IMR-90 (cell line): ENCODE data around the gene TRIM33. TPM values are rescaled to one million over a fixed set of nuclear protein-coding genes. Genes with fewer than 3 reads are reported as not detected.

Source experiments
- ATAC-seq: fragments of 200-7000 bp; cut with Tn5 transposase; 2 replicates; pipeline ENCODE4 v1.9.1; 2020; ENCODE audit warnings: low read depth, mild to moderate bottlenecking, moderate library complexity
- BruUV-seq: library from RNA; stranded (reverse); fragments of 400-500 nt; replicated peaks from 2 replicates; lab custom pipeline; 2021; lab: Mats Ljungman, UMichigan
- CTCF ChIA-PET: fragments of 300-600 bp; formaldehyde crosslinking; extraction: SDS; loops from one replicate; lab custom pipeline; 2021; ENCODE audit warnings: antibody characterized with exemption; lab: Yijun Ruan, JAX
- POLR2A ChIA-PET: fragments of 300-600 bp; sonication (Branson Sonifier 250); formaldehyde crosslinking; loops from one replicate; lab custom pipeline; 2022; ENCODE audit warnings: antibody characterized with exemption; ENCODE audit not compliant: unreplicated experiment; lab: Charles Lee
- DNase-seq: peaks from one replicate; pipeline ENCODE4 v3.0.0; 2013
- H2AFZ ChIP-seq: replicated peaks from 2 replicates; pipeline ENCODE3; 2013; ENCODE audit warnings: low read length, mild to moderate bottlenecking; ENCODE audit not compliant: poor library complexity
- H2AK5ac ChIP-seq: 2 replicates; pipeline ENCODE4 v1.6.1; 2013; ENCODE audit warnings: low read depth, low read length, inconsistent platforms
- H2AK9ac ChIP-seq: replicated peaks from 2 replicates; pipeline ENCODE3; 2013; ENCODE audit warnings: mild to moderate bottlenecking, low read depth, low read length, moderate library complexity; ENCODE audit not compliant: poor library complexity
- H2BK120ac ChIP-seq: 2 replicates; pipeline ENCODE4 v1.6.1; 2013; ENCODE audit warnings: low read depth, low read length, inconsistent platforms
- H2BK15ac ChIP-seq: 3 replicates; pipeline ENCODE4 v1.6.1; 2013; ENCODE audit warnings: low read depth, low read length, inconsistent platforms
- H2BK20ac ChIP-seq: 2 replicates; pipeline ENCODE4 v1.6.1; 2013; ENCODE audit warnings: low read depth, mild to moderate bottlenecking, inconsistent platforms, low read length, moderate library complexity
- H2BK5ac ChIP-seq: 2 replicates; pipeline ENCODE4 v1.6.1; 2013; ENCODE audit warnings: mild to moderate bottlenecking, low read depth, low read length, inconsistent platforms; ENCODE audit not compliant: poor library complexity, severe bottlenecking
- H3K14ac ChIP-seq: replicated peaks from 2 replicates; pipeline ENCODE4 v1.6.1; 2013; ENCODE audit warnings: low read depth, low read length, inconsistent platforms
- H3K18ac ChIP-seq: 2 replicates; pipeline ENCODE4 v1.6.1; 2013; ENCODE audit warnings: low read depth, low read length, control low read depth
- H3K23ac ChIP-seq: 2 replicates; pipeline ENCODE4 v1.6.1; 2013; ENCODE audit warnings: low read depth, low read length, inconsistent platforms
- H3K27ac ChIP-seq: 2 replicates; pipeline ENCODE4 v1.5.1; 2013; ENCODE audit warnings: mild to moderate bottlenecking, control low read depth, low read length; ENCODE audit not compliant: insufficient read depth
- H3K27me3 ChIP-seq: 2 replicates; pipeline ENCODE4 v1.6.1; 2013; ENCODE audit warnings: low read length; ENCODE audit not compliant: control insufficient read depth, insufficient read depth
- H3K36me3 ChIP-seq: 2 replicates; pipeline ENCODE4 v1.6.1; 2013; ENCODE audit warnings: low read length, mixed read lengths; ENCODE audit not compliant: control insufficient read depth, insufficient read depth
- H3K4ac ChIP-seq: 2 replicates; pipeline ENCODE4 v1.6.1; 2013; ENCODE audit warnings: low read depth, low read length, inconsistent platforms
- H3K4me1 ChIP-seq: 2 replicates; pipeline ENCODE4 v1.6.1; 2013; ENCODE audit warnings: low read length, mixed read lengths; ENCODE audit not compliant: control insufficient read depth, insufficient read depth
- H3K4me2 ChIP-seq: 2 replicates; pipeline ENCODE4 v1.6.1; 2013; ENCODE audit warnings: low read depth, mild to moderate bottlenecking, control low read depth, low read length, moderate library complexity
- H3K4me3 ChIP-seq: 2 replicates; pipeline ENCODE4 v1.5.1; 2013; ENCODE audit warnings: low read depth, mild to moderate bottlenecking, control low read depth, low read length, moderate library complexity; ENCODE audit not compliant: insufficient read depth
- H3K56ac ChIP-seq: 2 replicates; pipeline ENCODE4 v1.6.1; 2013; ENCODE audit warnings: low read length, inconsistent platforms; ENCODE audit not compliant: insufficient read depth; ENCODE audit errors: extremely low read depth
- H3K79me1 ChIP-seq, 2 experiments: 2 replicates each; pipeline ENCODE4 v1.6.1; 2013; ENCODE audit warnings: low read length in 2 of 2, inconsistent platforms in 1 of 2, low read depth in 1 of 2
- H3K9ac ChIP-seq: 2 replicates; pipeline ENCODE4 v1.6.1; 2013; ENCODE audit warnings: low read depth, low read length, control low read depth
- H3K9me1 ChIP-seq: 2 replicates; pipeline ENCODE4 v1.6.1; 2013; ENCODE audit warnings: low read length, inconsistent platforms; ENCODE audit not compliant: insufficient read depth
- H3K9me3 ChIP-seq: 2 replicates; pipeline ENCODE4 v1.6.1; 2013; ENCODE audit warnings: low read length; ENCODE audit not compliant: control insufficient read depth, insufficient read depth
- H4K20me1 ChIP-seq: 2 replicates; pipeline ENCODE4 v1.6.1; 2013; ENCODE audit warnings: low read length, inconsistent platforms; ENCODE audit not compliant: insufficient read depth
- H4K5ac ChIP-seq: 2 replicates; pipeline ENCODE4 v1.6.1; 2013; ENCODE audit warnings: mild to moderate bottlenecking, low read depth, low read length, control low read depth
- H4K8ac ChIP-seq, 2 experiments: 2 replicates each; pipeline ENCODE4 v1.6.1; 2013; ENCODE audit warnings: low read depth in 2 of 2, low read length in 2 of 2, control low read depth in 1 of 2, inconsistent platforms in 1 of 2
- H4K91ac ChIP-seq: 2 replicates; pipeline ENCODE4 v1.6.1; 2013; ENCODE audit warnings: low read depth, low read length, inconsistent platforms; ENCODE audit not compliant: insufficient read depth
- CEBPB ChIP-seq: IDR thresholded peaks from 2 replicates; pipeline ENCODE4 v1.6.1; 2012; ENCODE audit warnings: low read depth, low read length, improper control_type of control experiment
- CHD1 ChIP-seq: IDR thresholded peaks from 2 replicates; pipeline ENCODE4 v1.6.1; 2012; ENCODE audit warnings: low read depth, low read length, improper control_type of control experiment
- CTCF ChIP-seq: conservative IDR thresholded peaks from 2 replicates; pipeline ENCODE4 v1.5.1; 2012; ENCODE audit warnings: mild to moderate bottlenecking, low read depth, low read length, improper control_type of control experiment
- ELK1 ChIP-seq: fragments of 150-350 bp; IDR thresholded peaks from 2 replicates; pipeline ENCODE4 v1.6.1; 2016; ENCODE audit warnings: low read depth, mild to moderate bottlenecking, low read length, moderate library complexity, borderline replicate concordance
- FOS ChIP-seq: fragments of 150-350 bp; IDR thresholded peaks from 2 replicates; pipeline ENCODE4 v1.6.1; 2016; ENCODE audit warnings: low read depth, low read length
- MAZ ChIP-seq: IDR thresholded peaks from 2 replicates; pipeline ENCODE4 v1.6.1; 2012; ENCODE audit warnings: low read depth, mild to moderate bottlenecking, low read length, improper control_type of control experiment, moderate library complexity, borderline replicate concordance
- RFX5 ChIP-seq: IDR thresholded peaks from 2 replicates; pipeline ENCODE4 v1.8.0; 2012; ENCODE audit warnings: low read depth, mild to moderate bottlenecking, low read length, moderate library complexity
- SMC3 ChIP-seq: fragments of 150-350 bp; IDR thresholded peaks from 2 replicates; pipeline ENCODE4 v1.6.1; 2016; ENCODE audit warnings: low read depth, mild to moderate bottlenecking, antibody characterized with exemption, low read length, moderate library complexity
- WGBS, 2 experiments: methylation state at CpG; one replicate each; pipeline versions ENCODE4 v1.1.5 to v1.1.7; 2013; ENCODE audit warnings: missing lambda C conversion rate in 2 of 2; ENCODE audit not compliant: insufficient read length in 1 of 2; ENCODE audit errors: extremely low coverage in 2 of 2; 5-methylcytosine and 5-hydroxymethylcytosine counted together
- dilution Hi-C: fragments of 300-500 bp; cut with HindIII; formaldehyde crosslinking; loops from one replicate; pipeline ENCODE4 v1.14.3; 2018; ENCODE audit warnings: low sequenced_read_pairs; ENCODE audit not compliant: unreplicated experiment
- in situ Hi-C: fragments of 300-500 bp; cut with MboI; formaldehyde crosslinking; loops from 3 replicates; pipeline ENCODE4 v1.14.3; 2019; ENCODE audit warnings: low sequenced_read_pairs, inconsistent platforms, mixed read lengths
- intact Hi-C: fragments of 100-400 bp; cut with micrococcal nuclease; formaldehyde crosslinking; loops from 2 replicates; pipeline ENCODE4 v1.10.0; 2022
- polyA plus RNA-seq, 3 experiments: library from polyadenylated mRNA; depleted of rRNA; stranded (reverse); fragments of >200 nt; gene quantifications; 2 replicates each; pipeline ENCODE4 v1.2.3, GENCODE V29; 2012; ENCODE audit warnings: low replicate concordance in 1 of 3
- total RNA-seq: library from RNA; depleted of rRNA; stranded (reverse); fragments of >200 nt; gene quantifications from 2 replicates; pipeline ENCODE4 v1.2.3, GENCODE V29; 2012

Gene TRIM33
- total and polyA plus RNA-seq, 2 of the 4 experiments (the other 2 are of a cell fraction): 9.5 to 40.1 TPM

- ChIA-PET CTCF (no interaction called here), POLR2A (no interaction called here)
- no peak overlapping the region for H2BK20ac ChIP-seq
- H3K79me1 ChIP-seq: peaks cover 20 to 30% of the 10 kb centered on the region in 2 experiments
- no peak overlapping the region for H3K9ac ChIP-seq
- H2BK5ac ChIP-seq: no peak overlapping the region
- H2AFZ ChIP-seq: no peak overlapping the region
- H3K18ac ChIP-seq: no peak overlapping the region
- H3K23ac ChIP-seq: no peak overlapping the region
- no peak overlapping the region for H3K14ac ChIP-seq
- TF ChIP-seq CTCF (no peak), SMC3 (no peak), FOS (no peak), RFX5 (no peak), ELK1 (no peak), CEBPB (no peak), MAZ (no peak), CHD1 (no peak)
- H3K9me3 ChIP-seq: peaks cover 4% of the 10 kb centered on the region; the same call in 1 of the 2 replicates
- DNase-seq (no peak), ATAC-seq (no peak)
- no peak overlapping the region for H3K56ac ChIP-seq
- intact Hi-C loops (no loop called here), in situ Hi-C loops (no loop called here), dilution Hi-C loops (no loop called here)
- H2BK120ac ChIP-seq: no peak overlapping the region
- H2BK15ac ChIP-seq: no peak overlapping the region
- no peak overlapping the region for H3K27ac ChIP-seq
- no peak overlapping the region for H2AK9ac ChIP-seq
- no peak overlapping the region for H4K8ac ChIP-seq
- peaks cover 15% of the 10 kb centered on the region for H3K36me3 ChIP-seq
- H3K4ac ChIP-seq: no peak overlapping the region
- BruUV-seq: no TSS peak
- peaks cover 4% of the 10 kb centered on the region; the same call in 1 of the 2 replicates for H3K4me1 ChIP-seq
- no CpG with 5 or more reads among the region's 3 CpGs for WGBS, 2 experiments
- no peak overlapping the region for H4K5ac ChIP-seq
- no peaks in the 10 kb centered on the region for H3K9me1 ChIP-seq
- H3K4me2 ChIP-seq: no peak overlapping the region
- H3K27me3 ChIP-seq: no peaks in the 10 kb centered on the region
- H4K91ac ChIP-seq: no peak overlapping the region
- H3K4me3 ChIP-seq: no peak overlapping the region
- no peak overlapping the region for H2AK5ac ChIP-seq
- peaks cover 4% of the 10 kb centered on the region; the same call in 1 of the 2 replicates for H4K20me1 ChIP-seq
Measured at GRCh38 chr1:114456586-114456985, 54.4 kb downstream of the TRIM33 start.
